ENCODE data around the gene TMPRSS6. TPM values are rescaled to one million over a fixed set of nuclear protein-coding genes. Genes with fewer than 3 reads are reported as not detected.

Gene TMPRSS6
- total RNA-seq, 2 experiments from 2014 or later, result 17.6 to 20.2 TPM

DNA sequence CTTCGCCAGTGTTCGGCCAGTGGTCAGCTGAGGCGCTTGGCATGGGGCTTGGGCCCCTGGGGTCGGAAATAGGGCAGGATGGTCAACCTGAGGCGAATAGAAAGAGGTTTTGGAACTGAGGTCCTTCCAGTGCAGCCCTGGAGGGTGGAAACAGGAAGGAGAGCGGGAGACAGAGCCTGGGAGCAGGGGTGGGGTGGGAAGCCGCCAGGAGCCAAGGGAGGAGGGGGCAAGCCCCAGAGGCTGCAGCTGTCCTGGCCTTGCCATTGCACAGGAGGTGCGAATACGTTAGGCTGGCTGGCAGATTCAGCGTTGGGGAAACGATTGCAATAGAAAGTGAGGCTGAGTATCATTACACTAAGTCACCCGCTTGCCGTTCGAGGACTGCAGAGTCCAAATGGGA lies 71.8 kb downstream of the TMPRSS6 start:
- POLR2A ChIA-PET, result no interaction called here
- Mint-ChIP-seq H3K36me3 (ENCODE audit: low read depth) (no peaks in the 10 kb centered on the region), H3K27me3 (peaks cover 10% of the 10 kb centered on the region), H3K9me3 (ENCODE audit: low read depth) (no peaks in the 10 kb centered on the region), H3K27ac (no peak overlapping the region), H3K4me1 (peaks cover 8% of the 10 kb centered on the region), H3K4me3 (no peak overlapping the region)
- intact Hi-C loops (cut with DNase I, micrococcal nuclease), result no loop called here
- no peak for DNase-seq
- ATAC-seq, result no peak
- CTCF ChIA-PET, result interaction anchor here (0.5 to 1.0 kb wide), 5 partner anchors 17 to 362 kb away, joined by 3 read pairs; no protein-coding TSS in a partner anchor

DNA sequence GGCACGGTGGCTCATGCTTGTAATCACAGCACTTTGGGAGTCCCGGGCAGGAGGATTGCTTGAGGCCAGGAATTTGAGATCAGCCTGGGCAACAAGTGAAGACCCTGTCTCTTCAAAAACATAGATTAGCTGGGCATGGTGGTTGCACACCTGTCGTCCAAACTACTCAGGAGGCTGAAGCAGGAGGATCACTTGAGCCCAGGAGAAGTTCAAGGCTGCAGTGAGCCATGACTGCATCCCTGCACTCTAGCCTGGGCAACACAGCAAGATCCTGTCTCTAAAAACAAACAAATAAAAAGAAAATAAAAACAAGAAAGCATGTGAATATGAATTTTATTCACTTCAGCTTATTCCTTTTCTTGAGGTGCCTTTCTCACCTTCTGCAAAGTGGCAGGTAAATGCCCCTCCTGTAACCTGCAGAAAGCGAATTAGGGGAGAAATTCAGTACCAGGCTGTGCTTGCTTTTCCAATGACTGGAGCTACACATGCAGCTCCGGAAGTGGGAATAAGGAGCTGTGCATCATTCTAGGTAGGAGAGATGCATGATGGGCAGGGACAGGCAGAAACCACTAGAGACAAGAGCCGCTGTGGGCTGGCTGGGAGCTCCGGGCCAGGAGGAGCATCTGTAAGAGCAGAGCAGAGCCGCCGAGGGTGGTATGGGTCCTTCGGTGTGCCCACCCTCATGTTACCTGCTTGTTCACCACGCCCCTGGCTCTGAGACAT lies 72.7 kb downstream of the TMPRSS6 start:
- Mint-ChIP-seq H3K4me1 (peaks cover 8% of the 10 kb centered on the region), H3K27me3 (peaks cover 10% of the 10 kb centered on the region), H3K27ac (no peak overlapping the region), H3K36me3 (ENCODE audit: low read depth) (no peaks in the 10 kb centered on the region), H3K9me3 (ENCODE audit: low read depth) (no peaks in the 10 kb centered on the region), H3K4me3 (no peak overlapping the region)
- intact Hi-C loops (cut with DNase I, micrococcal nuclease), result no loop called here
- ATAC-seq (no peak), DNase-seq (no peak)
- ChIA-PET POLR2A (no interaction called here), CTCF (interaction anchor here (0.5 to 0.8 kb wide), 6 partner anchors 8 to 308 kb away, joined by 3 to 4 read pairs (median 3); no protein-coding TSS in a partner anchor)

DNA sequence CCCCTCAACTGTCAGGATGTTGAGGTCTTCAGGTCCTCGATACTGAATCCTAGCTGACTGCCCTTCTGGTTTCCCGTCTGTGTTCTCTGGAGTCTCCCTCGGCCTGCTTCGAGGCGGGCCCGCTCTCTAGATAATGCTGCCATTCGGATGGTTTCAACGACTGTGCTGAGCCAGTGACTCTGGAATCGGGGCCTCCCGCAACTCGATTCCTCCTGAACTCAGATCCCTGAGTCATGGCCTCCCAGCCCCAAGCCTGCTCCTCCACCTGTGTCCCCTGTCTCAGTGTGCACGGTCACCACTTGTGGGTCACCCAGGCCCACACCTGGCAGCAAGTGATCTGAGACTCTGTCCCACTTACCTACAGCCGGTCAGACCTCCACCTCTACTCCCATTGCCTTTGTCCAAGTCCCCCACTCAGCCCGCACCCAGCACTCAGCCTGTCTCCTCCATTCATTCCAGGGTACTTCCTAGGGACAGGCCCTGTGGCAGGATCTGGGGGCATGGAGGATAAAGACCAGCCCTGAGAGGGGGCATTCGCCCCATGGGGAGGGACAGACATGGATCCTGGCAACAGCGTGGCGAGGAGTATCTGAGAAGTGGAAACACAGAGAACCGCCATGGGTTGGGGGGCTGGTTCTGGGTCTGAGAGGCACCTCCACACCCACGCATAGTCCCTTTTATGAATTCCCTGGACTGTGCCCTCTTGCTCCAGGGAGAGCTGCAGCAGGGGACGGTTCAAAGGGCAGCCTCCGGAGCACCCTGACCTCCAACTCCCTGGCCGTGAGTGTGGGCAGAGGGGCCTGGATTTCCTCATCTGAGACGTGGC lies 75.7 kb downstream of the TMPRSS6 start:
- ATAC-seq (no peak), DNase-seq (no peak)
- Mint-ChIP-seq H3K27ac (no peak overlapping the region), H3K9me3 (ENCODE audit: low read depth) (no peaks in the 10 kb centered on the region), H3K4me1 (no peaks in the 10 kb centered on the region), H3K27me3 (peaks cover 10% of the 10 kb centered on the region), H3K4me3 (no peak overlapping the region), H3K36me3 (ENCODE audit: low read depth) (no peaks in the 10 kb centered on the region)
- ChIA-PET CTCF (interaction anchor here (3.4 kb wide), 1 partner anchor 11 kb away, joined by 9 read pairs; no protein-coding TSS in a partner anchor), POLR2A (no interaction called here)
- intact Hi-C loops (cut with DNase I, micrococcal nuclease), result no loop called here

DNA sequence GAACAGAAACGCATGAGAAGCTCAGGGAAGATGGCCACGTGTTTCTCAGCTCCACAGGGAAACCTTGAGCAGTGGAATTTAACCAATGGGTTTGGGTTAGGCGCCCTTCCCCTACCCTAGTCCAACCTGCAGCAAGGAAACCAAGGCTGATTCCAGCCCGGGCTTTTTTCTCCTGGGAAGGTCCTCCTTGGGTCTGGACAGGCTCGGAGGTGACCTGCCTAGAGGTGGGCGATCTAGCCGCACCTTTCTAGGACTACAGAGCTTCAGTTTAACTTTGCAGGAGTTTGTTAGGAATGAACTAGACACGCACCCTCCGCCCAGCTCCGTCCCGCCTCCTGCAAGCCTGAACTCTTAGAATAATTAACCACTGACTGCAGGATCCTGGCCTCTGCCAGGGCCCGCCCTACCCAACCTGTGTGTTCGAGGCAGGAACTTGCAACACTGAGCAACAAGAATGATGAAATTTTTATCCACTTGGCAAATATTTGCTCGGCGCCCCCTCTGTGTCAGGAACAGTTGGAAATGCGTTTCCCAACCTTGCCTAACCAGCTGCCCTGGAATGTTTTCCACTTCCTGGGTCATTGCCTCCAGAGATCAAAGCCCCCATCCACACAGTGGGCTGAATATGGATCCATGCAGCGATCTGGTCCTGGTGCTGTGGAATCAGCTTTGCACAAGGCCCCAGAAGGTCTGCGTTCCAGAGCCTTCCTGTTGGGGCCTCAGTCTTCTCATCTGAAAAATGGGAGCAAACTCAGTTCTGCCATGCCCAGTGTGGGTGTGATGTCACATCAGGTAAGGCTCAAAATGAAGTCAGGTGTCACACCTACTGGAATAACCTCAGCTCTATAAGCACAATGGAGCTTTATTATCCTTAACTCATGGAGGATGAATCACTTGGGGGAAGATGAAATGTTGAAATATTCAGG lies 76.7 kb downstream of the TMPRSS6 start:
- Mint-ChIP-seq H3K27me3 (peaks cover 10% of the 10 kb centered on the region), H3K9me3 (ENCODE audit: low read depth) (no peaks in the 10 kb centered on the region), H3K4me3 (no peak overlapping the region), H3K36me3 (ENCODE audit: low read depth) (no peaks in the 10 kb centered on the region), H3K4me1 (no peaks in the 10 kb centered on the region), H3K27ac (no peak overlapping the region)
- intact Hi-C loops (cut with DNase I, micrococcal nuclease), result no loop called here
- POLR2A ChIA-PET, result interaction anchor here (0.6 to 0.7 kb wide), 2 partner anchors 13 to 41 kb away, joined by 3 to 5 read pairs; no protein-coding TSS in a partner anchor
- no peak for DNase-seq
- ATAC-seq, result no peak
- CTCF ChIA-PET, result interaction anchor here (0.7 to 3.4 kb wide), 6 partner anchors 10 to 134 kb away, joined by 3 to 9 read pairs (median 5); no protein-coding TSS in a partner anchor

DNA sequence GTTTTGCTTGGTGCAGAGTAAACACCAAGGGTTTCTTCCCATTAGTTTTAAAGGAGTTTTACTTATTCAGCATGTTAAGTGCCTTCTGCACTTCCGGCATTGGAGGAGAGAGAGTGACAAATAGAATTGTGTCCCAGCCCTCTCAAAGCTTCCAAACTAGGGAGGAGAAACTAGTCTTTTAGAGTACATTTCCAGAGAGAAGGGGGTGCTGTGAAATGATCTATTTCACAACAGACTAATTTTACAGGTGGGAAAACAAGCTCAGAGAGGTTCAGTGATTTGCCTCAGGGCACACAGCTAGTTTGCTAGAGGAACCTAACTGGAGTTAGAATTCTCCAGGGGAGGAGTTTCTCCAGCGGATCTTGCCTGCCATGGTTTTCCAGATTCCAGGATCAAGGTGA lies 77.4 kb downstream of the TMPRSS6 start:
- ChIA-PET POLR2A (interaction anchor here (0.6 to 0.7 kb wide), 2 partner anchors 13 to 41 kb away, joined by 3 to 5 read pairs; no protein-coding TSS in a partner anchor), CTCF (interaction anchor here (0.7 to 3.4 kb wide), 6 partner anchors 10 to 135 kb away, joined by 3 to 9 read pairs (median 5); no protein-coding TSS in a partner anchor)

DNA sequence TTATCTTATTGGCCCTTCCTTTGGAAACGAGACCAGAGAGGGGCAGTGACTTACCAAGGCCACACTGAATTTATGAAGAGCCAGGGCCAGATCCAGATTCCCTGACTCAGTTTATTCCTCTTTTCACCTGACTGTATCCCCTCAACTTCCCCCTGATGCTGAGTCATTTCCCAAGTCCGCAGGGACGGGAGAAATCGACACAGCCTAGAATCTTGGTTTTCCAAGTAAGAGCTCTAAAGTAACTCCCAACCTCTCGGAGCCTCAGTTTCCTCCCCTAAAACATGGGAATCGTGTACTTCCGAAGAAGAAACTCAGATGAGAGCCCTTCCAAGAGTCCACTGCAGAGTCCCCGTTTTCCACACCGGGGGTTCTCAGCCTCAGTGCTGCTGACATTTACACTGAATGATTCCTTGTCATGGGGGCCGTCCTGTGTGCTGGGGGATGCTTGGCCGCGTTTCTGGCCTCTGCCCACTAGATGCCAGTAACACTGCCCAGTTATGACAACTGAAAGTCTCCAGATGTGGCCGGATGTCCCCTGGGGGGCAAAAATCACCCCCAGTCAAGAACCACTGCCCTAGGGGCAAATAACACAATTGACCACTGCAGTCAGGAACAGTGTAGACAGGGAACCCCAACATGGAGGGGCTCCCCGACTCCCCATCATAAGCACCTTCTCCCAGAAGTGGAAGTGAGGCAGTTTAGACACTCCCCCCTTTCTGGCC lies 78.8 kb downstream of the TMPRSS6 start:
- no peaks in the 10 kb centered on the region for H3K4me1 Mint-ChIP-seq
- no peaks in the 10 kb centered on the region for H3K36me3 Mint-ChIP-seq (ENCODE audit: low read depth)
- no peak overlapping the region for H3K4me3 Mint-ChIP-seq
- no peak overlapping the region for H3K27ac Mint-ChIP-seq
- POLR2A ChIA-PET, result interaction anchor here (1.2 kb wide), 1 partner anchor 14 kb away, joined by 4 read pairs; no protein-coding TSS in a partner anchor
- no peak for ATAC-seq
- CTCF ChIA-PET, result interaction anchor here (0.6 to 1.8 kb wide), 8 partner anchors 9 to 536 kb away, joined by 3 to 9 read pairs (median 3); partner anchors contain the start of gene TST
- intact Hi-C loops (cut with DNase I, micrococcal nuclease), result no loop called here
- DNase-seq, result no peak
- H3K9me3 Mint-ChIP-seq (ENCODE audit: low read depth), result no peaks in the 10 kb centered on the region
- H3K27me3 Mint-ChIP-seq, result peaks cover 7% of the 10 kb centered on the region

More for the DNA sequence above, 77.4 kb downstream of the TMPRSS6 start:
- intact Hi-C loops (cut with DNase I, micrococcal nuclease), result no loop called here
- DNase-seq (no peak), ATAC-seq (no peak)
- H3K27ac Mint-ChIP-seq, result no peak overlapping the region
- no peaks in the 10 kb centered on the region for H3K36me3 Mint-ChIP-seq (ENCODE audit: low read depth)
- H3K4me3 Mint-ChIP-seq, result no peak overlapping the region
- H3K27me3 Mint-ChIP-seq, result peaks cover 10% of the 10 kb centered on the region
- H3K9me3 Mint-ChIP-seq (ENCODE audit: low read depth), result no peaks in the 10 kb centered on the region
- H3K4me1 Mint-ChIP-seq, result no peaks in the 10 kb centered on the region

DNA sequence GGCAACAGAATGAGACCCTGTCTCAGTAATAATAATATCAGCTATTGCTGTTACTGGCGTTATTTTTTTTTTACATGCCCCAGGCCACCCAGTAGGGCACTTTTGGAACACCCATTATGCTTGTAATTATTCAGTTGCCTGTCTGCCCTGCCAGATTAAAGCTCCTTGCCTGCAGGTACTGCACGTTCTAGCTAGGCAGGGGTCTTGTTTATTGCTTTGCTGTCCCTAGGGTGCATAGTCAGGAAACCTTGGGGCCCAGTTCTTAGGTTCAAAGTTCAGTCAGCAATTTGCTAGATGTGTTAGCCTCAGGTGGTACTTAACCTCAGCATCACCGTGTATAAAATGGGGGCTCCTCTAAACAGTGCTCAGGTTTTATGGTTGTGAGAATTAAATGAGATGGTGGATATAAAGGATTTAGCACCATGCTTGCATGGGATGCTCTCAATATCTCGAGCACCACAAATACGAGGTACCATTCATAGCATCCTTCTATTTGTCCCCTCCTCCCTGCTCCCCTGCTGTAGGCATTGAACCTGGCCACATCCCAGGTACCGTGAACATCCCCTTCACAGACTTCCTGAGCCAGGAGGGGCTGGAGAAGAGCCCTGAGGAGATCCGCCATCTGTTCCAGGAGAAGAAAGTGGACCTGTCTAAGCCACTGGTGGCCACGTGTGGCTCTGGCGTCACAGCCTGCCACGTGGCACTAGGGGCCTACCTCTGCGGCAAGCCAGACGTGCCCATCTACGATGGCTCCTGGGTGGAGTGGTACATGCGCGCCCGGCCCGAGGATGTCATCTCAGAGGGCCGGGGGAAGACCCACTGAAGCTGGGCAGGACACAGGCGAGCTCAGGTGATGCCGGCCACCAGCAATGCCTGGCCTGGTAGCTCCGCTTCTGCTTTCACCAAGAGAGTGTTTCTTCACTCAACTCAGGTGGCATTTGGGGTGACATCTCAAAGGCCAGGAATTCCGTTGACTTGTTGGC lies 80.5 kb downstream of the TMPRSS6 start:
- ChIA-PET CTCF (interaction anchor here (1.1 to 1.8 kb wide), 4 partner anchors 9 to 15 kb away, joined by 4 to 9 read pairs (median 6); partner anchors contain the start of gene TST), POLR2A (interaction anchor here (0.7 kb wide), 1 partner anchor 12 kb away, joined by 3 read pairs; no protein-coding TSS in a partner anchor)
- DNase-seq (no peak), ATAC-seq (no peak)
- H3K4me1 Mint-ChIP-seq, result no peaks in the 10 kb centered on the region
- no peaks in the 10 kb centered on the region for H3K27me3 Mint-ChIP-seq
- H3K4me3 Mint-ChIP-seq, result no peak overlapping the region
- no peaks in the 10 kb centered on the region for H3K36me3 Mint-ChIP-seq (ENCODE audit: low read depth)
- intact Hi-C loops (cut with DNase I, micrococcal nuclease), result no loop called here
- H3K27ac Mint-ChIP-seq, result no peak overlapping the region
- no peaks in the 10 kb centered on the region for H3K9me3 Mint-ChIP-seq (ENCODE audit: low read depth)

DNA sequence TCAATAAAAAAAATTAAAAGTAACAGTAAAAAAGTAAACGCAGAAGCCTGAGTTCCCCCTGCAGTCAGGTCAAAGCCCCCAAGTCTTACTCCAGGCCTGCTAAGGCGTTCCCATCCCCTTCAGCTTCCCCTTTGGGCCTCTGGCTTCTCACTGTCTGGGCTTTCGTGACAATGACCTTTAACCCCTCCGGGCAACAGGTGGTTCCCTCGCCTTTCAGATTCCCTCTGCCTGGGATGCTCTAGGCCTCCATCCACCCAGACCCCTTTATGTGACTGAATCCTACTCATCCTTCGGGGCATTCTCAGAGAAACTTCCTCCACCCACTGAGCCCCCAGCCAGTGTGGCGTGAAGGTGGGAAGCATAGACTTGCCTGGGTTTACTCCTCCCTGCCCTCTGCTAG lies 82.0 kb downstream of the TMPRSS6 start:
- no peak for DNase-seq
- Mint-ChIP-seq H3K27me3 (no peaks in the 10 kb centered on the region), H3K4me3 (no peak overlapping the region), H3K36me3 (ENCODE audit: low read depth) (no peaks in the 10 kb centered on the region), H3K4me1 (no peaks in the 10 kb centered on the region), H3K27ac (no peak overlapping the region), H3K9me3 (ENCODE audit: low read depth) (no peaks in the 10 kb centered on the region)
- ChIA-PET POLR2A (no interaction called here), CTCF (no interaction called here)
- intact Hi-C loops (cut with DNase I, micrococcal nuclease), result no loop called here
- no peak for ATAC-seq

DNA sequence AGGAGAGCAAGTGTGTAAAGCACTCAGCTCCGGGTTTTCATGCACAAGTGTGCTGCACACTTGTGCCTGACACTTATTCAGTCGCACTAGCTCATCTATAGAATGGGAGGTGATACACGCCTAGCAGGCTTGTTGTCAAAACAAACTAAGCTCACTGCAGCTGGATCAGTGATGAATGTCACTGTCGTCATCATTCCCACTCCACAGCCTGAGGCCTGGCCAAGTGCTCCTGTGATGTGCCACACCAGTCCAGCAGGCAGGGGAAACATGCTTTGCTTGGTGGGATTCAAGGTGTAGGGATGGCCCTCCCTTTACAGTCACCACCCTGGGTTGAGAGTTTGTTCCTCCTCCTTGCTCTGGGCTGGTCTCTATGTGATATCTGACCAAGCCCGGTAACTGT lies 83.2 kb downstream of the TMPRSS6 start:
- no peak for ATAC-seq
- H3K9me3 Mint-ChIP-seq (ENCODE audit: low read depth), result no peaks in the 10 kb centered on the region

More for the DNA sequence above, 83.2 kb downstream of the TMPRSS6 start:
- Mint-ChIP-seq H3K27ac (no peak overlapping the region), H3K27me3 (peaks cover 4% of the 10 kb centered on the region), H3K36me3 (ENCODE audit: low read depth) (no peaks in the 10 kb centered on the region), H3K4me3 (no peak overlapping the region), H3K4me1 (no peaks in the 10 kb centered on the region)
- POLR2A ChIA-PET, result interaction anchor here (1.1 kb wide), 1 partner anchor 19 kb away, joined by 4 read pairs; no protein-coding TSS in a partner anchor
- no peak for DNase-seq
- intact Hi-C loops (cut with DNase I, micrococcal nuclease), result no loop called here
- CTCF ChIA-PET, result interaction anchor here (0.6 to 1.1 kb wide), 3 partner anchors 18 to 62 kb away, joined by 3 read pairs; no protein-coding TSS in a partner anchor
